ENCODE results near the gene RPRM. TPM values are rescaled to one million over a fixed set of nuclear protein-coding genes. Genes with fewer than 3 reads are reported as not detected.

RPRM gene
- total RNA-seq, 1 donor from 2014 or later = not detected

DNA sequence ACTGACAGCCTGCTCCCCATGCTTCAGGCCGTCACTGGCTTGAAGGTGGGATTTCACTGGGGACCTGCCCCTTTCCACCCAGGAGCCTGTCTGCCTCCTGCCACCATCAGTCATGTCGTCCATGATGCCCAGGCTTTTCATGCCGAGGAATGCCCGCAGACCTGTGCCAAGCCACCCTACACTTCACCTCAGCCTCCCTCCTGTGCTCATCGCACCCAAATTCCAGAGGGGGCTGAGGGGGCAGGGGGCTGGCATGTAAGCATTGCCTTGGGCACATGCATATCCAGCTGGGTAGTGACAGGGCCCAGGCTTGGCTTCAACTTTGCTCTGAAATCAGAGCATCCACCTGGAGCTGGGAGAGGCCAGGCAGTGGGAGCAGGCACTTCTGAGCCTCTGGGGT, 20.9 kb upstream of the RPRM start:
- H3K36me3 ChIP-seq = no peaks in the 10 kb centered on the region
- H3K9me3 ChIP-seq (replicated peaks) = peaks cover 7% of the 10 kb centered on the region
- no peak overlapping the region for H3K27ac ChIP-seq (replicated peaks)
- no peak overlapping the region for H3K4me3 ChIP-seq
- TF ChIP-seq, protein P1, sequence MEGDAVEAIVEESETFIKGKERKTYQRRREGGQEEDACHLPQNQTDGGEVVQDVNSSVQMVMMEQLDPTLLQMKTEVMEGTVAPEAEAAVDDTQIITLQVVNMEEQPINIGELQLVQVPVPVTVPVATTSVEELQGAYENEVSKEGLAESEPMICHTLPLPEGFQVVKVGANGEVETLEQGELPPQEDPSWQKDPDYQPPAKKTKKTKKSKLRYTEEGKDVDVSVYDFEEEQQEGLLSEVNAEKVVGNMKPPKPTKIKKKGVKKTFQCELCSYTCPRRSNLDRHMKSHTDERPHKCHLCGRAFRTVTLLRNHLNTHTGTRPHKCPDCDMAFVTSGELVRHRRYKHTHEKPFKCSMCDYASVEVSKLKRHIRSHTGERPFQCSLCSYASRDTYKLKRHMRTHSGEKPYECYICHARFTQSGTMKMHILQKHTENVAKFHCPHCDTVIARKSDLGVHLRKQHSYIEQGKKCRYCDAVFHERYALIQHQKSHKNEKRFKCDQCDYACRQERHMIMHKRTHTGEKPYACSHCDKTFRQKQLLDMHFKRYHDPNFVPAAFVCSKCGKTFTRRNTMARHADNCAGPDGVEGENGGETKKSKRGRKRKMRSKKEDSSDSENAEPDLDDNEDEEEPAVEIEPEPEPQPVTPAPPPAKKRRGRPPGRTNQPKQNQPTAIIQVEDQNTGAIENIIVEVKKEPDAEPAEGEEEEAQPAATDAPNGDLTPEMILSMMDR (IDR thresholded peaks at IDR 0.05; ENCODE audit: borderline replicate concordance) = no peak
- no peak for DNase-seq
- H3K27me3 ChIP-seq (ENCODE audit: low read depth) = peaks cover 6% of the 10 kb centered on the region
- intact Hi-C loops (cut with micrococcal nuclease) = no loop called here
- no peaks in the 10 kb centered on the region for H3K4me1 ChIP-seq

DNA sequence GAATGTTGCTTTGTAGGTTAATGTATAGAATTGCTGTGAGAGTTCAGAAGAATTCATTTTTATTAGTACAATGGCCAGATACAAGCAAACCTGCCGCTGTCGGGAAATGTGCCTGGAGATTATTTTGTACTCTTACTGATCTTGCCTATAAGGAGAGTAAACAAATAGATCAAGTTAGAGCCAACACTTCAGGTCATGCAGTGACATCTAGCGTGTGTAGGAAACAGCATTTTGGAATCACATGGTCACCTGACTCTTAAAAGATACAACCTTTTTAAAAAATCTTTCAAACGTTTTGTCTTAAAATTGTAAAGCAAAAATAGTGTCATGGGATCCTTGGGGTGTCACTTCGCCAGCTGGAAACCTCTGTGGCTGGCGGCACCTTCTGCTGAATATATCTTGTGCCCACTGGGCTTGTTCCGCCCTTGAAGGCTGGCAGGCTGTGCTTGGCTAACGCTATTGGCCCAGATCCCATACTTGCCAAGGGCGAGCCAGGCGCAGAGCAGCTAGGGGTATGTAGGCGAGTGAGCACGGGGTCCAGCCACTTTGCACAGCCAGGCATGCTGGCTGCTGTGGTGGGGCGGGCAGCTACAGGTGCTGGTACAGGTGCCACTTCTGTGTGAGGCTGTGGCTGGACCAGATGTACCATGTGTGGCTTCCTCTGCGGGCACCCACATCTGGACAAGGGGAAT, 19.5 kb upstream of the RPRM start:
- no peaks in the 10 kb centered on the region for H3K36me3 ChIP-seq
- H3K4me3 ChIP-seq = no peak overlapping the region
- peaks cover 6% of the 10 kb centered on the region for H3K27me3 ChIP-seq (ENCODE audit: low read depth)
- no peaks in the 10 kb centered on the region for H3K4me1 ChIP-seq
- intact Hi-C loops (cut with micrococcal nuclease) = no loop called here
- TF ChIP-seq, protein P1 (IDR thresholded peaks at IDR 0.05; ENCODE audit: borderline replicate concordance) = no peak
- H3K9me3 ChIP-seq (replicated peaks) = no peaks in the 10 kb centered on the region
- H3K27ac ChIP-seq (replicated peaks) = no peak overlapping the region
- DNase-seq = no peak

DNA sequence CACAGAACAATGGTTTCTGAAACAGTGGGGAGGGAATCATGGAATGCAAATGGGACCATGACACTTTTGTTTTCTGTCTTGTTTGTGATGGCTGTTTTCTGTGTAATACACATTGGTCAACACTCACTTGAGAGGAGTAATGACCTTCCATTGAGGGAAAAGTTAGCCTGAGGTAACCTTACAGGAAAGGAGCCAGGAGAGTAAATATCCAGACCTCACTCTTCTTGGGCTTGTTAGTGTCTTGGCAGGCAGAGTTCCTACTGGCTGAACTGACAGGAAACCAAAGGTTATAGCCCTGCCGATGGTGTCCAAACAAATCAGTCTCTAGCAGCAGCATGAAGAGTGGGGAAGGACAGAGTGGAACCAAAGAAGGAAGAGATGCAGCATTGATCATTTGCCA, 17.2 kb upstream of the RPRM start:
- no peaks in the 10 kb centered on the region for H3K36me3 ChIP-seq
- intact Hi-C loops (cut with micrococcal nuclease) = no loop called here
- H3K27me3 ChIP-seq (ENCODE audit: low read depth) = peaks cover 6% of the 10 kb centered on the region
- H3K27ac ChIP-seq (replicated peaks) = no peak overlapping the region
- no peaks in the 10 kb centered on the region for H3K4me1 ChIP-seq
- DNase-seq = no peak
- H3K4me3 ChIP-seq = no peak overlapping the region
- H3K9me3 ChIP-seq (replicated peaks) = no peaks in the 10 kb centered on the region
- TF ChIP-seq, protein P1 (IDR thresholded peaks at IDR 0.05; ENCODE audit: borderline replicate concordance) = no peak

DNA sequence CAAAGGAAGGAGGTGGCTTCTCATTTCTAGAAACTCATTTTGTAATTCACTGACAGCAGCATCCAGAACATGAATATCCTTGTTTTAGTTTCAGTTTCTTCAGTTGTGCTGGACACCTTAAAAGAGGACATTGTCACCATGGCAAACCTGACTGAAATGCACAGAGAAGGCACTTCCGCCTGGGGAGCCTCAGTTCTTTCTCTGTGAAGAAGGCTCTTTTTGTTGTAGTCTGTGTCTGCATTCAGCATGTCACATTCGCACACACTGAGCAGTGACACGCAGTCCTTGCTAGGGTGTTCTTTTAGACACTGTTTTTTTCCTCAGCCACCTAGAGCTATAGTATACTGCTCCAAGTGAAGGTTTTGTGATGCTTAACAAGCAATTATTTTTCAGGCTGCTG, 9.5 kb upstream of the RPRM start:
- Histone ChIP-seq H3K9me3 (replicated peaks) (no peaks in the 10 kb centered on the region), H3K4me1 (no peaks in the 10 kb centered on the region), H3K4me3 (no peak overlapping the region), H3K27ac (replicated peaks) (no peak overlapping the region), H3K36me3 (no peaks in the 10 kb centered on the region), H3K27me3 (ENCODE audit: low read depth) (peaks cover 42% of the 10 kb centered on the region)
- TF ChIP-seq, protein P1 (IDR thresholded peaks at IDR 0.05; ENCODE audit: borderline replicate concordance) = no peak
- no peak for DNase-seq
- intact Hi-C loops (cut with micrococcal nuclease) = no loop called here

DNA sequence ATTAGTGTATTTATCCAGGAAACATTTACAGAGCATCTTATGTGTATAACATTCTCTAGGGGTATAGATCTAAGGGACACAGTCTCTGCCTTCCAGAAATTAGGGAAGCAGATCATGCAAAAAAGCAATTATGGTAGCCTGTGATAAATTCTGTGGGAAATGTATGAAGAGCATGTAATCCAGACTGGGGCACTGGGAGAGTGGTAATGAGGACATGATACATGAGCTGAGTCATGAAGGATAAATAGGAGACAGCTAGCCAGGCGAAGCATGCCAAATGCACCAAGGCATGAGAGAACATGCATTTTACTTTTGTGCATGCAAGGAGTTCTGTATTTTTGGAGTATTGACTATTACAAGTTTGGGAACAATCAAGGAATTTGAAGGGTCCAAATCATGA, 8.9 kb upstream of the RPRM start:
- intact Hi-C loops (cut with micrococcal nuclease) = no loop called here
- H3K27ac ChIP-seq (replicated peaks) = no peak overlapping the region
- no peaks in the 10 kb centered on the region for H3K9me3 ChIP-seq (replicated peaks)
- no peak for DNase-seq
- no peaks in the 10 kb centered on the region for H3K36me3 ChIP-seq
- H3K4me1 ChIP-seq = no peaks in the 10 kb centered on the region
- H3K27me3 ChIP-seq (ENCODE audit: low read depth) = peaks cover 48% of the 10 kb centered on the region
- TF ChIP-seq, protein P1 (IDR thresholded peaks at IDR 0.05; ENCODE audit: borderline replicate concordance) = no peak
- no peak overlapping the region for H3K4me3 ChIP-seq

All from left ventricle myocardium inferior (tissue), 1 donor.